ENCODE results near the gene CUEDC1. TPM values are rescaled to one million over a fixed set of nuclear protein-coding genes. Genes with fewer than 3 reads are reported as not detected.

The CUEDC1 gene
- total and polyA plus RNA-seq, 2 donors (not counting 1 experiment from before 2014, with no cell fraction given) = 0.57 TPM; not detected in 1

GRCh38 chr17:57935833-57936807 is 19.1 kb downstream of the CUEDC1 start:
- Mint-ChIP-seq H3K4me3 (no peak overlapping the region), H3K27ac (no peak overlapping the region), H3K9me3 (ENCODE audit: insufficient read depth) (peaks cover 2% of the 10 kb centered on the region), H3K27me3 (peaks cover 44% of the 10 kb centered on the region), H3K4me1 (peaks cover 18% of the 10 kb centered on the region)
- peaks cover 0 to 58% (median 23%) of the 10 kb centered on the region in 4 experiments for H3K27me3 ChIP-seq (replicated peaks in 1 of 4; ENCODE audit: control extremely low read depth in 1 of 4, control insufficient read depth in 3 of 4, insufficient read depth in 4 of 4, low read length in 3 of 4)
- no peak for DNase-seq
- peaks cover 20 to 23% of the 10 kb centered on the region in 2 donors for H3K4me1 ChIP-seq (ENCODE audit: control insufficient read depth in 2 of 2, insufficient read depth in 2 of 2, low read length in 2 of 2)
- no peak overlapping the region for H3K9ac ChIP-seq (ENCODE audit: low read length)
- H3K27ac ChIP-seq (ENCODE audit: low read length in 2 of 2) = no peak overlapping the region
- 73% methylated on average over 10 of the region's 11 CpGs for WGBS (ENCODE audit: insufficient coverage)
- H3K36me3 ChIP-seq (replicated peaks in 1 of 2; ENCODE audit: control extremely low read depth in 1 of 2, control insufficient read depth in 1 of 2, extremely low read depth in 1 of 2, insufficient read depth in 2 of 2, low read length in 1 of 2) = no peaks in the 10 kb centered on the region
- H4K20me1 ChIP-seq (ENCODE audit: control insufficient read depth, insufficient read depth, low read length, poor library complexity, severe bottlenecking) = peaks cover 7% of the 10 kb centered on the region
- ChIA-PET CTCF (interaction anchor here (1.3 kb wide), 1 partner anchor 78 kb away, joined by 3 read pairs; no protein-coding TSS in a partner anchor), POLR2A (no interaction called here)
- peaks cover 0 to 10% (median 6%) of the 10 kb centered on the region in 3 donors for H3K9me3 ChIP-seq (ENCODE audit: control extremely low read depth in 1 of 3, control insufficient read depth in 2 of 3, insufficient read depth in 1 of 3, low read length in 2 of 3)
- intact Hi-C loops (cut with micrococcal nuclease) = loop anchor here (5.0 kb wide), 1 partner anchor 84 kb away; the partner anchor contains the start of gene MRPS23
- no peak for ATAC-seq (ENCODE audit: low read depth)
- no peak overlapping the region for H3K4me2 ChIP-seq (replicated peaks; ENCODE audit: low read depth, low read length, poor library complexity, severe bottlenecking)
- H3K4me3 ChIP-seq (ENCODE audit: control extremely low read depth in 1 of 5, extremely low read depth in 1 of 5, insufficient read depth in 1 of 5, low read depth in 2 of 5, low read length in 4 of 5) = no peak overlapping the region
- TF ChIP-seq EZH2 (IDR thresholded peaks at IDR 0.05; ENCODE audit: borderline replicate concordance, insufficient read depth, low read depth, low read length, poor library complexity, severe bottlenecking) (no peak), CTCF (IDR thresholded peaks at IDR 0.05) (no peak)
- no peaks in the 10 kb centered on the region for H3K79me2 ChIP-seq (ENCODE audit: control insufficient read depth, insufficient read depth, low read length)
- no peak overlapping the region for H2AFZ ChIP-seq (ENCODE audit: insufficient read depth, low read depth, low read length, poor library complexity, severe bottlenecking)

Data from B cell (primary cell).